Measurements from ENCODE around the gene LEAP2.

Gene LEAP2

GRCh38 chr5:132896685-132897084, 23.2 kb downstream of the LEAP2 start:
- Histone ChIP-seq H3K4me1 (ENCODE audit: control insufficient read depth, insufficient read depth, low read length) (no peaks in the 10 kb centered on the region), H3K36me3 (ENCODE audit: control insufficient read depth, insufficient read depth, low read length) (peaks cover 34% of the 10 kb centered on the region), H3K27ac (ENCODE audit: low read depth, low read length) (no peak overlapping the region), H3K9ac (ENCODE audit: low read length) (no peak overlapping the region), H3K4me3 (ENCODE audit: low read length) (no peak overlapping the region), H3K27me3 (ENCODE audit: control insufficient read depth, insufficient read depth, low read length) (no peaks in the 10 kb centered on the region)

GRCh38 chr5:132898094-132898493, 24.6 kb downstream of the LEAP2 start:
- Histone ChIP-seq H3K4me3 (ENCODE audit: low read length) (no peak overlapping the region), H3K4me1 (ENCODE audit: control insufficient read depth, insufficient read depth, low read length) (no peaks in the 10 kb centered on the region), H3K27me3 (ENCODE audit: control insufficient read depth, insufficient read depth, low read length) (no peaks in the 10 kb centered on the region), H3K27ac (ENCODE audit: low read depth, low read length) (no peak overlapping the region), H3K36me3 (ENCODE audit: control insufficient read depth, insufficient read depth, low read length) (peaks cover 30% of the 10 kb centered on the region), H3K9ac (ENCODE audit: low read length) (no peak overlapping the region)

GRCh38 chr5:132901036-132901435, 27.6 kb downstream of the LEAP2 start:
- peaks cover 21% of the 10 kb centered on the region for H3K36me3 ChIP-seq (ENCODE audit: control insufficient read depth, insufficient read depth, low read length)
- H3K4me1 ChIP-seq (ENCODE audit: control insufficient read depth, insufficient read depth, low read length), result no peaks in the 10 kb centered on the region
- H3K4me3 ChIP-seq (ENCODE audit: low read length), result no peak overlapping the region
- H3K27me3 ChIP-seq (ENCODE audit: control insufficient read depth, insufficient read depth, low read length), result no peaks in the 10 kb centered on the region
- H3K9ac ChIP-seq (ENCODE audit: low read length), result no peak overlapping the region
- no peak overlapping the region for H3K27ac ChIP-seq (ENCODE audit: low read depth, low read length)

GRCh38 chr5:132901730-132902129, 28.3 kb downstream of the LEAP2 start:
- no peak overlapping the region for H3K4me3 ChIP-seq (ENCODE audit: low read length)
- no peaks in the 10 kb centered on the region for H3K27me3 ChIP-seq (ENCODE audit: control insufficient read depth, insufficient read depth, low read length)
- no peak overlapping the region for H3K27ac ChIP-seq (ENCODE audit: low read depth, low read length)
- peaks cover 16% of the 10 kb centered on the region for H3K36me3 ChIP-seq (ENCODE audit: control insufficient read depth, insufficient read depth, low read length)
- H3K4me1 ChIP-seq (ENCODE audit: control insufficient read depth, insufficient read depth, low read length), result no peaks in the 10 kb centered on the region
- H3K9ac ChIP-seq (ENCODE audit: low read length), result no peak overlapping the region

GRCh38 chr5:132905938-132906337, 32.5 kb downstream of the LEAP2 start:
- peaks cover 10% of the 10 kb centered on the region for H3K36me3 ChIP-seq (ENCODE audit: control insufficient read depth, insufficient read depth, low read length)
- H3K27ac ChIP-seq (ENCODE audit: low read depth, low read length), result no peak overlapping the region
- H3K4me1 ChIP-seq (ENCODE audit: control insufficient read depth, insufficient read depth, low read length), result no peaks in the 10 kb centered on the region
- H3K9ac ChIP-seq (ENCODE audit: low read length), result no peak overlapping the region
- no peak overlapping the region for H3K4me3 ChIP-seq (ENCODE audit: low read length)
- no peaks in the 10 kb centered on the region for H3K27me3 ChIP-seq (ENCODE audit: control insufficient read depth, insufficient read depth, low read length)

- no peak overlapping the region for H3K27ac ChIP-seq (ENCODE audit: low read depth, low read length)
- H3K4me3 ChIP-seq (ENCODE audit: low read length), result no peak overlapping the region
- no peaks in the 10 kb centered on the region for H3K27me3 ChIP-seq (ENCODE audit: control insufficient read depth, insufficient read depth, low read length)
- H3K9ac ChIP-seq (ENCODE audit: low read length), result no peak overlapping the region
- peaks cover 7% of the 10 kb centered on the region for H3K36me3 ChIP-seq (ENCODE audit: control insufficient read depth, insufficient read depth, low read length)
- no peaks in the 10 kb centered on the region for H3K4me1 ChIP-seq (ENCODE audit: control insufficient read depth, insufficient read depth, low read length)
Measured at GRCh38 chr5:132907161-132907560, 33.7 kb downstream of the LEAP2 start.

- H3K9ac ChIP-seq (ENCODE audit: low read length), result no peak overlapping the region
- no peak overlapping the region for H3K27ac ChIP-seq (ENCODE audit: low read depth, low read length)
- no peak overlapping the region for H3K4me3 ChIP-seq (ENCODE audit: low read length)
- peaks cover 8% of the 10 kb centered on the region for H3K36me3 ChIP-seq (ENCODE audit: control insufficient read depth, insufficient read depth, low read length)
- H3K27me3 ChIP-seq (ENCODE audit: control insufficient read depth, insufficient read depth, low read length), result no peaks in the 10 kb centered on the region
- no peaks in the 10 kb centered on the region for H3K4me1 ChIP-seq (ENCODE audit: control insufficient read depth, insufficient read depth, low read length)
Measured at GRCh38 chr5:132909702-132910101, 36.2 kb downstream of the LEAP2 start.

- no peak overlapping the region for H3K4me3 ChIP-seq (ENCODE audit: low read length)
- H3K9ac ChIP-seq (ENCODE audit: low read length), result no peak overlapping the region
- no peaks in the 10 kb centered on the region for H3K4me1 ChIP-seq (ENCODE audit: control insufficient read depth, insufficient read depth, low read length)
- H3K27ac ChIP-seq (ENCODE audit: low read depth, low read length), result no peak overlapping the region
- H3K36me3 ChIP-seq (ENCODE audit: control insufficient read depth, insufficient read depth, low read length), result peaks cover 7% of the 10 kb centered on the region
- no peaks in the 10 kb centered on the region for H3K27me3 ChIP-seq (ENCODE audit: control insufficient read depth, insufficient read depth, low read length)
Measured at GRCh38 chr5:132915681-132916080, 42.2 kb downstream of the LEAP2 start.

GRCh38 chr5:132916086-132916485, 42.6 kb downstream of the LEAP2 start:
- Histone ChIP-seq H3K4me3 (ENCODE audit: low read length) (no peak overlapping the region), H3K27me3 (ENCODE audit: control insufficient read depth, insufficient read depth, low read length) (no peaks in the 10 kb centered on the region), H3K27ac (ENCODE audit: low read depth, low read length) (no peak overlapping the region), H3K4me1 (ENCODE audit: control insufficient read depth, insufficient read depth, low read length) (no peaks in the 10 kb centered on the region), H3K36me3 (ENCODE audit: control insufficient read depth, insufficient read depth, low read length) (peaks cover 4% of the 10 kb centered on the region), H3K9ac (ENCODE audit: low read length) (no peak overlapping the region)
